GM23338 (cell line): ENCODE data around the gene NPAS3. TPM values are rescaled to one million over a fixed set of nuclear protein-coding genes. Genes with fewer than 3 reads are reported as not detected.

Source experiments
- ATAC-seq: fragments of 200-7000 bp; cut with Tn5 transposase; 3 replicates; pipeline ENCODE4 v1.9.1; 2020
- DNase-seq: peaks from one replicate; pipeline ENCODE4 v3.0.0-alpha.2; 2015; ENCODE audit warnings: low spot score
- H2AFZ ChIP-seq: fragments of 200-600 bp; sonication (generic); 2 replicates; pipeline ENCODE4 v1.8.0; 2016; ENCODE audit warnings: antibody characterized with exemption, mild to moderate bottlenecking, moderate library complexity
- H3F3A ChIP-seq: fragments of 200-600 bp; sonication (generic); replicated peaks from 2 replicates; pipeline ENCODE4 v1.8.0; 2017; ENCODE audit warnings: antibody characterized with exemption, mixed run types, low read depth
- H3K27ac ChIP-seq: fragments of 200-600 bp; sonication (generic); 2 replicates; pipeline ENCODE4 v1.6.1; 2016; ENCODE audit warnings: low read depth
- H3K27me3 ChIP-seq: fragments of 200-600 bp; sonication (generic); 2 replicates; pipeline ENCODE4 v1.8.0; 2016; ENCODE audit warnings: mild to moderate bottlenecking, mixed run types, moderate library complexity; ENCODE audit not compliant: insufficient read depth
- H3K36me3 ChIP-seq: fragments of 200-600 bp; sonication (generic); 2 replicates; pipeline ENCODE4 v1.8.0; 2016; ENCODE audit warnings: mild to moderate bottlenecking; ENCODE audit not compliant: insufficient read depth
- H3K4me1 ChIP-seq: fragments of 200-600 bp; sonication (generic); 2 replicates; pipeline ENCODE4 v1.8.0; 2016; ENCODE audit warnings: mild to moderate bottlenecking, moderate library complexity; ENCODE audit not compliant: insufficient read depth
- H3K4me2 ChIP-seq: fragments of 200-600 bp; sonication (generic); 2 replicates; pipeline ENCODE4 v1.7.1; 2017; ENCODE audit warnings: mixed run types
- H3K4me3 ChIP-seq: fragments of 200-600 bp; sonication (generic); 2 replicates; pipeline ENCODE4 v1.6.1; 2016; ENCODE audit warnings: mixed run types
- H3K79me2 ChIP-seq: fragments of 200-600 bp; sonication (generic); replicated peaks from 2 replicates; pipeline ENCODE4 v1.8.0; 2017; ENCODE audit warnings: mild to moderate bottlenecking; ENCODE audit not compliant: insufficient read depth
- H3K9me2 ChIP-seq: fragments of 200-600 bp; sonication (generic); 2 replicates; pipeline ENCODE4 v1.8.0; 2017; ENCODE audit not compliant: insufficient read depth
- H4K20me1 ChIP-seq: fragments of 200-600 bp; sonication (generic); replicated peaks from 2 replicates; pipeline ENCODE4 v1.8.0; 2017; ENCODE audit warnings: mild to moderate bottlenecking; ENCODE audit not compliant: insufficient read depth
- H3K27ac Mint-ChIP-seq: 2 replicates; pipeline ENCODE4 v1.8.0; 2020; ENCODE audit warnings: inconsistent platforms, mild to moderate bottlenecking, moderate library complexity, mixed read lengths
- H3K27me3 Mint-ChIP-seq: 3 replicates; pipeline ENCODE4 v1.8.0; 2022; ENCODE audit warnings: low read depth, mild to moderate bottlenecking, moderate library complexity, mixed read lengths, inconsistent platforms; ENCODE audit not compliant: insufficient read depth, poor library complexity
- H3K36me3 Mint-ChIP-seq: 3 replicates; pipeline ENCODE4 v1.8.0; 2021; ENCODE audit warnings: low read depth, mild to moderate bottlenecking, inconsistent platforms, moderate library complexity, mixed read lengths
- H3K4me1 Mint-ChIP-seq: 3 replicates; pipeline ENCODE4 v1.8.0; 2020; ENCODE audit warnings: mild to moderate bottlenecking, inconsistent platforms, mixed read lengths
- H3K4me3 Mint-ChIP-seq: 3 replicates; pipeline ENCODE4 v1.8.0; 2021; ENCODE audit warnings: moderate library complexity, mild to moderate bottlenecking, inconsistent platforms, mixed read lengths
- H3K9me3 Mint-ChIP-seq: 3 replicates; pipeline ENCODE4 v1.8.0; 2020; ENCODE audit warnings: moderate library complexity, mild to moderate bottlenecking, inconsistent platforms, mixed read lengths
- CREB1 ChIP-seq: fragments of 250-450 bp; sonication (Bioruptor Pico); IDR thresholded peaks from 2 replicates; pipeline ENCODE4 v1.5.0; 2020; ENCODE audit warnings: low read depth, mild to moderate bottlenecking, moderate library complexity
- EZH2 ChIP-seq: fragments of 200-600 bp; sonication (generic); IDR thresholded peaks from one replicate; pipeline ENCODE4 v1.8.0; 2017; ENCODE audit warnings: antibody characterized with exemption, mild to moderate bottlenecking, low read depth; ENCODE audit not compliant: unreplicated experiment
- JUNB ChIP-seq: IDR thresholded peaks from one replicate; pipeline ENCODE4 v1.6.1; 2016; ENCODE audit warnings: antibody characterized with exemption; ENCODE audit not compliant: unreplicated experiment
- NANOG ChIP-seq: IDR thresholded peaks from 2 replicates; pipeline ENCODE4 v1.6.1; 2016; ENCODE audit warnings: antibody characterized with exemption, borderline replicate concordance
- POLR2AphosphoS5 ChIP-seq: IDR thresholded peaks from 2 replicates; pipeline ENCODE4 v1.6.1; 2016; ENCODE audit warnings: antibody characterized with exemption, low read depth
- STAT1 ChIP-seq: IDR thresholded peaks from one replicate; pipeline ENCODE4 v1.6.1; 2016; ENCODE audit warnings: antibody characterized with exemption; ENCODE audit not compliant: unreplicated experiment
- ZNF114 ChIP-seq: fragments of 250-450 bp; sonication (Bioruptor Pico); IDR thresholded peaks from 2 replicates; pipeline ENCODE4 v1.5.0; 2020; ENCODE audit warnings: mild to moderate bottlenecking, moderate library complexity
- ZNF331 ChIP-seq: fragments of 250-450 bp; sonication (Bioruptor Pico); IDR thresholded peaks from 2 replicates; pipeline ENCODE4 v1.5.0; 2020; ENCODE audit warnings: low read depth, mild to moderate bottlenecking, moderate library complexity
- polyA plus RNA-seq: library from polyadenylated mRNA; unstranded; fragments of >200 nt; fragmentation: Nextera tagmentation; extraction: Ambion mirVana; gene quantifications from 2 replicates; pipeline ENCODE4 v1.2.1, GENCODE V29; 2016
- total RNA-seq: library from RNA; depleted of rRNA; stranded (reverse); fragments of >200 nt; shearing (Covaris generic); gene quantifications from 2 replicates; pipeline ENCODE4 v1.2.3, GENCODE V29; 2014
- TF ChIP-seq, protein P1 (sequence below): fragments of 250-450 bp; sonication (Bioruptor Pico); IDR thresholded peaks from 2 replicates; pipeline ENCODE4 v1.5.0; 2020; ENCODE audit warnings: mild to moderate bottlenecking, moderate library complexity
- TF ChIP-seq, protein P2 (sequence below), 2 experiments: fragments of 200-600 bp in 1 of 2; sonication (generic) in 1 of 2; conservative IDR thresholded peaks; 2 replicates each; pipeline versions ENCODE4 v1.5.1 to v1.6.1; 2016 to 2017; ENCODE audit warnings: antibody characterized with exemption in 2 of 2, low read depth in 2 of 2, mild to moderate bottlenecking in 2 of 2, moderate library complexity in 1 of 2
- TF ChIP-seq, protein P3 (sequence below): IDR thresholded peaks from one replicate; pipeline ENCODE4 v1.6.1; 2018; ENCODE audit warnings: antibody characterized with exemption; ENCODE audit not compliant: unreplicated experiment

Gene NPAS3
- total and polyA plus RNA-seq, 2 experiments from 2014 or later: 0.17 to 0.19 TPM

DNA sequence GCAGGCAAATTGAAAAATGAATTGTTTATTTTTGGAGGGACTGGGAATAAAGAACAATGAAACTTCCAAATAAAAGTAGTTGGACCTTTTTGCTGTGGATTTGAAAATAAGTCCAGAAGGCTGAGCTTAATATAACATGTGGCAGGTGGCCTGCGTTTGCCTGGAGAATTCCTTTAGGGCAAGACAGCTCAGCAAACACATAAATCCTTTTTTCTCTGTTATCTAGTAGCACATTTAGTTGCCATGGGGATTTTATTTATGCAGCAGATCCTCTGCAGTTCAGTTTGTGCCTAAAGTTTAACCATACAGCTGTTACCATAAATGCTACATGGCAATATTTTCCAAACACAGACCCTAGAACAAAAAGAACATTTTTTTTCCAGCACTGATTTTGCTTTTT, 180.0 kb downstream of the NPAS3 start:
- Histone ChIP-seq H3K79me2 (no peaks in the 10 kb centered on the region), H3K4me3 (no peak overlapping the region), H3K9me2 (no peaks in the 10 kb centered on the region; the same call in 1 of the 2 replicates), H4K20me1 (no peaks in the 10 kb centered on the region), H3K4me1 (no peaks in the 10 kb centered on the region), H3K27ac (no peak overlapping the region), H3K27me3 (no peaks in the 10 kb centered on the region), H2AFZ (no peak overlapping the region), H3F3A (no peaks in the 10 kb centered on the region), H3K4me2 (no peak overlapping the region), H3K36me3 (no peaks in the 10 kb centered on the region)
- DNase-seq: no peak
- no peak for TF ChIP-seq STAT1
- TF ChIP-seq ZNF331 (CRISPR knock-in tag): no peak
- TF ChIP-seq EZH2: no peak
- no peak for TF ChIP-seq JUNB
- TF ChIP-seq, protein P1, sequence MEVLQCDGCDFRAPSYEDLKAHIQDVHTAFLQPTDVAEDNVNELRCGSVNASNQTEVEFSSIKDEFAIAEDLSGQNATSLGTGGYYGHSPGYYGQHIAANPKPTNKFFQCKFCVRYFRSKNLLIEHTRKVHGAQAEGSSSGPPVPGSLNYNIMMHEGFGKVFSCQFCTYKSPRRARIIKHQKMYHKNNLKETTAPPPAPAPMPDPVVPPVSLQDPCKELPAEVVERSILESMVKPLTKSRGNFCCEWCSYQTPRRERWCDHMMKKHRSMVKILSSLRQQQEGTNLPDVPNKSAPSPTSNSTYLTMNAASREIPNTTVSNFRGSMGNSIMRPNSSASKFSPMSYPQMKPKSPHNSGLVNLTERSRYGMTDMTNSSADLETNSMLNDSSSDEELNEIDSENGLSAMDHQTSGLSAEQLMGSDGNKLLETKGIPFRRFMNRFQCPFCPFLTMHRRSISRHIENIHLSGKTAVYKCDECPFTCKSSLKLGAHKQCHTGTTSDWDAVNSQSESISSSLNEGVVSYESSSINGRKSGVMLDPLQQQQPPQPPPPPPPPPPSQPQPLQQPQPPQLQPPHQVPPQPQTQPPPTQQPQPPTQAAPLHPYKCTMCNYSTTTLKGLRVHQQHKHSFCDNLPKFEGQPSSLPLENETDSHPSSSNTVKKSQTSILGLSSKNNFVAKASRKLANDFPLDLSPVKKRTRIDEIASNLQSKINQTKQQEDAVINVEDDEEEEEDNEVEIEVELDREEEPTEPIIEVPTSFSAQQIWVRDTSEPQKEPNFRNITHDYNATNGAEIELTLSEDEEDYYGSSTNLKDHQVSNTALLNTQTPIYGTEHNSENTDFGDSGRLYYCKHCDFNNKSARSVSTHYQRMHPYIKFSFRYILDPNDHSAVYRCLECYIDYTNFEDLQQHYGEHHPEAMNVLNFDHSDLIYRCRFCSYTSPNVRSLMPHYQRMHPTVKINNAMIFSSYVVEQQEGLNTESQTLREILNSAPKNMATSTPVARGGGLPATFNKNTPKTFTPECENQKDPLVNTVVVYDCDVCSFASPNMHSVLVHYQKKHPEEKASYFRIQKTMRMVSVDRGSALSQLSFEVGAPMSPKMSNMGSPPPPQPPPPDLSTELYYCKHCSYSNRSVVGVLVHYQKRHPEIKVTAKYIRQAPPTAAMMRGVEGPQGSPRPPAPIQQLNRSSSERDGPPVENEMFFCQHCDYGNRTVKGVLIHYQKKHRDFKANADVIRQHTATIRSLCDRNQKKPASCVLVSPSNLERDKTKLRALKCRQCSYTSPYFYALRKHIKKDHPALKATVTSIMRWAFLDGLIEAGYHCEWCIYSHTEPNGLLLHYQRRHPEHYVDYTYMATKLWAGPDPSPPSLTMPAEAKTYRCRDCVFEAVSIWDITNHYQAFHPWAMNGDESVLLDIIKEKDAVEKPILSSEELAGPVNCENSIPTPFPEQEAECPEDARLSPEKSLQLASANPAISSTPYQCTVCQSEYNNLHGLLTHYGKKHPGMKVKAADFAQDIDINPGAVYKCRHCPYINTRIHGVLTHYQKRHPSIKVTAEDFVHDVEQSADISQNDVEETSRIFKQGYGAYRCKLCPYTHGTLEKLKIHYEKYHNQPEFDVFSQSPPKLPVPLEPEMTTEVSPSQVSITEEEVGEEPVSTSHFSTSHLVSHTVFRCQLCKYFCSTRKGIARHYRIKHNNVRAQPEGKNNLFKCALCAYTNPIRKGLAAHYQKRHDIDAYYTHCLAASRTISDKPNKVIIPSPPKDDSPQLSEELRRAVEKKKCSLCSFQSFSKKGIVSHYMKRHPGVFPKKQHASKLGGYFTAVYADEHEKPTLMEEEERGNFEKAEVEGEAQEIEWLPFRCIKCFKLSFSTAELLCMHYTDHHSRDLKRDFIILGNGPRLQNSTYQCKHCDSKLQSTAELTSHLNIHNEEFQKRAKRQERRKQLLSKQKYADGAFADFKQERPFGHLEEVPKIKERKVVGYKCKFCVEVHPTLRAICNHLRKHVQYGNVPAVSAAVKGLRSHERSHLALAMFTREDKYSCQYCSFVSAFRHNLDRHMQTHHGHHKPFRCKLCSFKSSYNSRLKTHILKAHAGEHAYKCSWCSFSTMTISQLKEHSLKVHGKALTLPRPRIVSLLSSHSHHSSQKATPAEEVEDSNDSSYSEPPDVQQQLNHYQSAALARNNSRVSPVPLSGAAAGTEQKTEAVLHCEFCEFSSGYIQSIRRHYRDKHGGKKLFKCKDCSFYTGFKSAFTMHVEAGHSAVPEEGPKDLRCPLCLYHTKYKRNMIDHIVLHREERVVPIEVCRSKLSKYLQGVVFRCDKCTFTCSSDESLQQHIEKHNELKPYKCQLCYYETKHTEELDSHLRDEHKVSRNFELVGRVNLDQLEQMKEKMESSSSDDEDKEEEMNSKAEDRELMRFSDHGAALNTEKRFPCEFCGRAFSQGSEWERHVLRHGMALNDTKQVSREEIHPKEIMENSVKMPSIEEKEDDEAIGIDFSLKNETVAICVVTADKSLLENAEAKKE (CRISPR knock-in tag): no peak
- Mint-ChIP-seq H3K27ac (no peak overlapping the region), H3K4me1 (peaks cover 4% of the 10 kb centered on the region; the same call in 2 of the 3 replicates), H3K36me3 (no peaks in the 10 kb centered on the region), H3K4me3 (no peak overlapping the region), H3K9me3 (no peaks in the 10 kb centered on the region), H3K27me3 (no peaks in the 10 kb centered on the region)
- ATAC-seq: no peak

DNA sequence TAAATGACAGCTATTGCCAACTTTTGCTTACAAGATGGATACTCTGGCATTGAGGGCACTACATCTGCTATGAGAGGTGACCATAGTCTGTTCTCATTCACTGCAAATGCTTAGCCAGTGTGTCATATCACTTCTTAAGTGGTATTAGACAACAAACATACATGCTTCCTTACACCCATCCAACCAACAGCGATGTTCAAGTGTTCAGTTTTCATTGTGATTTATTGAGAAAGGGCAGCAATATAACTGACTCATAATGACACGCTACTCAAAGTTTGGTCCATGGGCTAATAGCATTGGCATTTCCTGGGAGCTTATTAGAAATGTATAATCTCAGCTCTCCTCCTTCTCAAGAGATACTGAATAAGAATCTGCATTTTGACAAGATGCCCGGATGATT, 181.7 kb downstream of the NPAS3 start:
- H3K27ac ChIP-seq: no peak overlapping the region
- no peaks in the 10 kb centered on the region for H3F3A ChIP-seq
- H3K4me1 Mint-ChIP-seq: peaks cover 4% of the 10 kb centered on the region; the same call in 2 of the 3 replicates
- H3K79me2 ChIP-seq: no peaks in the 10 kb centered on the region
- H4K20me1 ChIP-seq: no peaks in the 10 kb centered on the region
- H3K4me3 Mint-ChIP-seq: no peak overlapping the region
- H3K27ac Mint-ChIP-seq: no peak overlapping the region
- H3K27me3 ChIP-seq: no peaks in the 10 kb centered on the region
- DNase-seq: no peak
- H3K4me2 ChIP-seq: no peak overlapping the region
- no peaks in the 10 kb centered on the region for H3K36me3 ChIP-seq
- no peak for ATAC-seq
- no peaks in the 10 kb centered on the region for H3K9me3 Mint-ChIP-seq
- no peak overlapping the region for H2AFZ ChIP-seq
- H3K4me3 ChIP-seq: no peak overlapping the region
- no peaks in the 10 kb centered on the region for H3K9me2 ChIP-seq
- no peaks in the 10 kb centered on the region for H3K36me3 Mint-ChIP-seq
- no peaks in the 10 kb centered on the region for H3K4me1 ChIP-seq
- H3K27me3 Mint-ChIP-seq: no peaks in the 10 kb centered on the region
- TF ChIP-seq NANOG (no peak), ZNF114 (no peak), POLR2AphosphoS5 (no peak), STAT1 (no peak), CREB1 (no peak)
- TF ChIP-seq, protein P2, sequence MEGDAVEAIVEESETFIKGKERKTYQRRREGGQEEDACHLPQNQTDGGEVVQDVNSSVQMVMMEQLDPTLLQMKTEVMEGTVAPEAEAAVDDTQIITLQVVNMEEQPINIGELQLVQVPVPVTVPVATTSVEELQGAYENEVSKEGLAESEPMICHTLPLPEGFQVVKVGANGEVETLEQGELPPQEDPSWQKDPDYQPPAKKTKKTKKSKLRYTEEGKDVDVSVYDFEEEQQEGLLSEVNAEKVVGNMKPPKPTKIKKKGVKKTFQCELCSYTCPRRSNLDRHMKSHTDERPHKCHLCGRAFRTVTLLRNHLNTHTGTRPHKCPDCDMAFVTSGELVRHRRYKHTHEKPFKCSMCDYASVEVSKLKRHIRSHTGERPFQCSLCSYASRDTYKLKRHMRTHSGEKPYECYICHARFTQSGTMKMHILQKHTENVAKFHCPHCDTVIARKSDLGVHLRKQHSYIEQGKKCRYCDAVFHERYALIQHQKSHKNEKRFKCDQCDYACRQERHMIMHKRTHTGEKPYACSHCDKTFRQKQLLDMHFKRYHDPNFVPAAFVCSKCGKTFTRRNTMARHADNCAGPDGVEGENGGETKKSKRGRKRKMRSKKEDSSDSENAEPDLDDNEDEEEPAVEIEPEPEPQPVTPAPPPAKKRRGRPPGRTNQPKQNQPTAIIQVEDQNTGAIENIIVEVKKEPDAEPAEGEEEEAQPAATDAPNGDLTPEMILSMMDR (conservative IDR thresholded peaks at IDR 0.05; ENCODE audit: low read depth in 2 of 2): no peak
- TF ChIP-seq, protein P3, sequence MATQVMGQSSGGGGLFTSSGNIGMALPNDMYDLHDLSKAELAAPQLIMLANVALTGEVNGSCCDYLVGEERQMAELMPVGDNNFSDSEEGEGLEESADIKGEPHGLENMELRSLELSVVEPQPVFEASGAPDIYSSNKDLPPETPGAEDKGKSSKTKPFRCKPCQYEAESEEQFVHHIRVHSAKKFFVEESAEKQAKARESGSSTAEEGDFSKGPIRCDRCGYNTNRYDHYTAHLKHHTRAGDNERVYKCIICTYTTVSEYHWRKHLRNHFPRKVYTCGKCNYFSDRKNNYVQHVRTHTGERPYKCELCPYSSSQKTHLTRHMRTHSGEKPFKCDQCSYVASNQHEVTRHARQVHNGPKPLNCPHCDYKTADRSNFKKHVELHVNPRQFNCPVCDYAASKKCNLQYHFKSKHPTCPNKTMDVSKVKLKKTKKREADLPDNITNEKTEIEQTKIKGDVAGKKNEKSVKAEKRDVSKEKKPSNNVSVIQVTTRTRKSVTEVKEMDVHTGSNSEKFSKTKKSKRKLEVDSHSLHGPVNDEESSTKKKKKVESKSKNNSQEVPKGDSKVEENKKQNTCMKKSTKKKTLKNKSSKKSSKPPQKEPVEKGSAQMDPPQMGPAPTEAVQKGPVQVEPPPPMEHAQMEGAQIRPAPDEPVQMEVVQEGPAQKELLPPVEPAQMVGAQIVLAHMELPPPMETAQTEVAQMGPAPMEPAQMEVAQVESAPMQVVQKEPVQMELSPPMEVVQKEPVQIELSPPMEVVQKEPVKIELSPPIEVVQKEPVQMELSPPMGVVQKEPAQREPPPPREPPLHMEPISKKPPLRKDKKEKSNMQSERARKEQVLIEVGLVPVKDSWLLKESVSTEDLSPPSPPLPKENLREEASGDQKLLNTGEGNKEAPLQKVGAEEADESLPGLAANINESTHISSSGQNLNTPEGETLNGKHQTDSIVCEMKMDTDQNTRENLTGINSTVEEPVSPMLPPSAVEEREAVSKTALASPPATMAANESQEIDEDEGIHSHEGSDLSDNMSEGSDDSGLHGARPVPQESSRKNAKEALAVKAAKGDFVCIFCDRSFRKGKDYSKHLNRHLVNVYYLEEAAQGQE: no peak
